ENCODE measurements around the gene TAF4.

GRCh38 chr20:61997891-61998290 is 67.8 kb downstream of the TAF4 start:
- no peak for TF ChIP-seq SUZ12 (IDR thresholded peaks at IDR 0.05)
- no peak for TF ChIP-seq NFRKB (IDR thresholded peaks at IDR 0.05)
- no peak for TF ChIP-seq BHLHE40 (IDR thresholded peaks at IDR 0.05; ENCODE audit: borderline replicate concordance)
- TF ChIP-seq ELF4 (IDR thresholded peaks at IDR 0.05) = no peak
- TF ChIP-seq FOXK2 (IDR thresholded peaks at IDR 0.05) = no peak
- no peak for TF ChIP-seq PKNOX1 (IDR thresholded peaks at IDR 0.05)
- TF ChIP-seq TARDBP (IDR thresholded peaks at IDR 0.05) = no peak
- TF ChIP-seq FOXM1 (IDR thresholded peaks at IDR 0.05; ENCODE audit: borderline replicate concordance) = no peak
- TF ChIP-seq FOXA1 (IDR thresholded peaks at IDR 0.05) = no peak
- no peak for TF ChIP-seq SP1 (IDR thresholded peaks at IDR 0.05)

Measured in HEK293T (cell line).